WTC11 (cell line): Measurements from ENCODE around the gene CNTNAP2. TPM values are rescaled to one million over a fixed set of nuclear protein-coding genes. Genes with fewer than 3 reads are reported as not detected.

Experiments used
- ATAC-seq: fragments of 200-7000 bp; cut with Tn5 transposase; 2 replicates; pipeline ENCODE4 v1.10.0; 2021; ENCODE audit warnings: mild to moderate bottlenecking, moderate library complexity
- CTCF ChIA-PET: fragments of 300-600 bp; sonication (Branson Sonifier 250); formaldehyde crosslinking; loops from one replicate; lab custom pipeline; 2021; ENCODE audit warnings: antibody characterized with exemption; lab: Charles Lee
- POLR2A ChIA-PET: fragments of 350-600 bp; sonication (Branson Sonifier 250); formaldehyde crosslinking; loops from one replicate; lab custom pipeline; 2021; ENCODE audit warnings: antibody characterized with exemption; lab: Charles Lee
- DNase-seq: peaks from one replicate; pipeline ENCODE4 v3.0.0; 2021; ENCODE audit warnings: low spot score
- H3K27ac Mint-ChIP-seq: 2 replicates; pipeline ENCODE4 v1.8.0; 2021; ENCODE audit warnings: mixed read lengths
- H3K27me3 Mint-ChIP-seq: 2 replicates; pipeline ENCODE4 v1.8.0; 2021; ENCODE audit warnings: low read depth, mild to moderate bottlenecking, moderate library complexity, mixed read lengths
- H3K36me3 Mint-ChIP-seq: 2 replicates; pipeline ENCODE4 v1.8.0; 2021; ENCODE audit warnings: mixed read lengths
- H3K4me1 Mint-ChIP-seq: 2 replicates; pipeline ENCODE4 v1.8.0; 2022; ENCODE audit warnings: mixed read lengths
- H3K4me3 Mint-ChIP-seq: 2 replicates; pipeline ENCODE4 v1.8.0; 2021; ENCODE audit warnings: mild to moderate bottlenecking, moderate library complexity, mixed read lengths
- H3K9me3 Mint-ChIP-seq: 2 replicates; pipeline ENCODE4 v1.8.0; 2021; ENCODE audit warnings: mixed read lengths
- CBFB ChIP-seq: sonication (generic); formaldehyde crosslinking; IDR thresholded peaks from 2 replicates; pipeline ENCODE4 v1.8.1; 2022; ENCODE audit warnings: mild to moderate bottlenecking, low read depth, missing genetic modification reagents
- CDX4 ChIP-seq: fragments of 250-450 bp; sonication (Bioruptor Pico); IDR thresholded peaks from 2 replicates; pipeline ENCODE4 v1.9.0; 2021; ENCODE audit warnings: moderate library complexity, mild to moderate bottlenecking, inconsistent platforms, borderline replicate concordance
- E2F5 ChIP-seq: sonication (generic); formaldehyde crosslinking; IDR thresholded peaks from 2 replicates; pipeline ENCODE4 v1.8.1; 2022; ENCODE audit warnings: mild to moderate bottlenecking, moderate library complexity, missing genetic modification reagents
- FOXJ3 ChIP-seq: sonication (generic); formaldehyde crosslinking; IDR thresholded peaks from 2 replicates; pipeline ENCODE4 v1.9.0; 2021; ENCODE audit warnings: missing genetic modification reagents, mild to moderate bottlenecking, borderline replicate concordance
- FOXK1 ChIP-seq: sonication (generic); formaldehyde crosslinking; IDR thresholded peaks from 2 replicates; pipeline ENCODE4 v1.8.0; 2022; ENCODE audit warnings: mild to moderate bottlenecking, moderate library complexity, missing genetic modification reagents
- GTF2I ChIP-seq: fragments of 250-450 bp; sonication (Bioruptor Pico); conservative IDR thresholded peaks from 2 replicates; pipeline ENCODE4 v1.4.0; 2021; ENCODE audit warnings: mild to moderate bottlenecking
- JAZF1 ChIP-seq: fragments of 250-450 bp; sonication (Bioruptor Pico); IDR thresholded peaks from 2 replicates; pipeline ENCODE4 v1.9.0; 2021; ENCODE audit warnings: moderate library complexity, mild to moderate bottlenecking, inconsistent platforms
- MYBL2 ChIP-seq: sonication (generic); formaldehyde crosslinking; IDR thresholded peaks from 2 replicates; pipeline ENCODE4 v1.8.1; 2023; ENCODE audit warnings: mild to moderate bottlenecking, moderate library complexity, missing genetic modification reagents
- NFATC4 ChIP-seq: fragments of 250-450 bp; sonication (Bioruptor Pico); IDR thresholded peaks from 2 replicates; pipeline ENCODE4 v1.9.0; 2021; ENCODE audit warnings: mild to moderate bottlenecking
- NFYB ChIP-seq: sonication (generic); formaldehyde crosslinking; conservative IDR thresholded peaks from 2 replicates; pipeline ENCODE4 v1.8.0; 2022; ENCODE audit warnings: low read depth, missing genetic modification reagents
- PRRX2 ChIP-seq: fragments of 250-450 bp; sonication (Bioruptor Pico); IDR thresholded peaks from 2 replicates; pipeline ENCODE4 v1.8.0; 2021; ENCODE audit warnings: mild to moderate bottlenecking
- RELA ChIP-seq: sonication (generic); formaldehyde crosslinking; IDR thresholded peaks from 2 replicates; pipeline ENCODE4 v1.8.1; 2022; ENCODE audit warnings: missing genetic modification reagents, mild to moderate bottlenecking, borderline replicate concordance
- SP1 ChIP-seq: sonication (generic); formaldehyde crosslinking; conservative IDR thresholded peaks from 2 replicates; pipeline ENCODE4 v1.8.1; 2022; ENCODE audit warnings: missing genetic modification reagents
- STAT6 ChIP-seq: sonication (generic); formaldehyde crosslinking; conservative IDR thresholded peaks from 2 replicates; pipeline ENCODE4 v1.8.1; 2023; ENCODE audit warnings: mild to moderate bottlenecking, low read depth, missing genetic modification reagents, moderate library complexity
- ZNF263 ChIP-seq: sonication (generic); formaldehyde crosslinking; IDR thresholded peaks from 2 replicates; pipeline ENCODE4 v1.8.1; 2022; ENCODE audit warnings: low read depth, mild to moderate bottlenecking, moderate library complexity, missing genetic modification reagents
- ZNF425 ChIP-seq: fragments of 250-450 bp; sonication (Bioruptor Pico); conservative IDR thresholded peaks from 2 replicates; pipeline ENCODE4 v1.9.0; 2021; ENCODE audit warnings: mild to moderate bottlenecking
- ZNF532 ChIP-seq: fragments of 250-450 bp; sonication (Bioruptor Pico); IDR thresholded peaks from 2 replicates; pipeline ENCODE4 v1.9.0; 2021; ENCODE audit warnings: mild to moderate bottlenecking, borderline replicate concordance
- ZSCAN18 ChIP-seq: fragments of 250-450 bp; sonication (Bioruptor Pico); IDR thresholded peaks from 2 replicates; pipeline ENCODE4 v2.1.2; 2022; ENCODE audit warnings: mild to moderate bottlenecking, moderate library complexity
- total RNA-seq: library from RNA; stranded (reverse); gene quantifications from 3 replicates; pipeline ENCODE4 v1.2.3, GENCODE V29; 2021

Gene CNTNAP2
- total RNA-seq, 1 experiment from 2014 or later = 63.8 TPM

GRCh38 chr7:147261693-147262092, 1145.1 kb downstream of the CNTNAP2 start:
- Mint-ChIP-seq H3K36me3 (no peaks in the 10 kb centered on the region), H3K27me3 (no peaks in the 10 kb centered on the region), H3K27ac (no peak overlapping the region), H3K4me1 (no peaks in the 10 kb centered on the region), H3K9me3 (no peaks in the 10 kb centered on the region; the same call in 1 of the 2 replicates), H3K4me3 (no peak overlapping the region)
- no peak for TF ChIP-seq SP1
- no peak for TF ChIP-seq STAT6
- TF ChIP-seq PRRX2 (CRISPR knock-in tag) = no peak
- no peak for TF ChIP-seq ZSCAN18 (CRISPR knock-in tag)
- no peak for TF ChIP-seq JAZF1 (CRISPR knock-in tag)
- TF ChIP-seq NFATC4 (CRISPR knock-in tag) = no peak
- no peak for TF ChIP-seq GTF2I (CRISPR knock-in tag)
- TF ChIP-seq CBFB (CRISPR knock-in tag) = no peak
- TF ChIP-seq ZNF263 (CRISPR knock-in tag) = no peak
- no peak for TF ChIP-seq ZNF532 (CRISPR knock-in tag)
- TF ChIP-seq CDX4 (CRISPR knock-in tag) = no peak
- TF ChIP-seq NFYB (CRISPR knock-in tag) = no peak
- no peak for TF ChIP-seq FOXJ3
- no peak for TF ChIP-seq MYBL2
- TF ChIP-seq FOXK1 (CRISPR knock-in tag) = no peak
- ChIA-PET POLR2A (no interaction called here), CTCF (interaction anchor here (1.1 kb wide), 1 partner anchor 12 kb away, joined by 4 read pairs; no protein-coding TSS in a partner anchor)
- DNase-seq (no peak), ATAC-seq (no peak)

- ATAC-seq (no peak), DNase-seq (no peak)
- ChIA-PET CTCF (interaction anchor here (0.9 kb wide), 1 partner anchor 15 kb away, joined by 3 read pairs; no protein-coding TSS in a partner anchor), POLR2A (no interaction called here)
- H3K27me3 Mint-ChIP-seq = no peaks in the 10 kb centered on the region
- TF ChIP-seq E2F5 (no peak), ZNF425 (CRISPR knock-in tag) (no peak), RELA (CRISPR knock-in tag) (no peak)
- no peaks in the 10 kb centered on the region; the same call in 1 of the 2 replicates for H3K9me3 Mint-ChIP-seq
- H3K4me3 Mint-ChIP-seq = no peak overlapping the region
- H3K4me1 Mint-ChIP-seq = 0 out of 2 replicates have a peak, but pooled peaks cover 2% of the 10 kb centered on the region
- no peak overlapping the region for H3K27ac Mint-ChIP-seq
- no peaks in the 10 kb centered on the region for H3K36me3 Mint-ChIP-seq
These were observed 1148.9 kb downstream of the CNTNAP2 start for GRCh38 chr7:147265528-147265927.
